Retinal pigment epithelial cell (primary cell): ENCODE data around the gene TMEM54.
A peak's percentile ranks its signal among the peaks of the same experiment; 100 is the strongest.

Source experiments
- DNase-seq: peaks from one replicate; pipeline ENCODE4 v3.0.0-alpha.2; 2010; ENCODE audit warnings: low read depth
- H3K4me3 ChIP-seq: 2 replicates; pipeline ENCODE4 v1.5.1; 2011; ENCODE audit warnings: mild to moderate bottlenecking, low read length, control low read depth, moderate library complexity
- TF ChIP-seq, protein P1 (sequence below): conservative IDR thresholded peaks from 2 replicates; pipeline ENCODE4 v1.5.1; 2011; ENCODE audit warnings: low read depth, low read length, control low read depth, inconsistent platforms

TMEM54 gene

DNA sequence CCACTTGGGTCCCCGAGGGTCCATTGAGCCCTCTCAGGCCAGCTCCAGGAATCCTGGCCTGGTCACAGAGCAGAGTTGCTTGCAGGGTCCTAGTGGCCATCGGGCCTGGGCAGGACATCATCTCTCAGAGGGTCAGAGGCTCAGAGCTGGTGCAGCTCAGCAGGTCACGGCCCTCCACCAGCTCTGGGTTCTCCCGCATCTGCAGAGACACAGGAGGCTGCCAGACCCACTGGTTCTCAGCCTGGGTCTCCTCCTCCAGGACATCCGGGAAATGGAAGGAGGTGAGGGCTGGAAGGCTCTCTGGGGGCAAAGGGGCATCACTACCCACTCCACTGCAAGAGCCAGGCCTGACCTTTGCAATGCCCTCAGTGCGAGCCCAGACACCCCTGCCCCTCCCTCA lies 6.5 kb downstream of the TMEM54 start:
- no peak for DNase-seq
- H3K4me3 ChIP-seq: no peak overlapping the region
- TF ChIP-seq, protein P1, sequence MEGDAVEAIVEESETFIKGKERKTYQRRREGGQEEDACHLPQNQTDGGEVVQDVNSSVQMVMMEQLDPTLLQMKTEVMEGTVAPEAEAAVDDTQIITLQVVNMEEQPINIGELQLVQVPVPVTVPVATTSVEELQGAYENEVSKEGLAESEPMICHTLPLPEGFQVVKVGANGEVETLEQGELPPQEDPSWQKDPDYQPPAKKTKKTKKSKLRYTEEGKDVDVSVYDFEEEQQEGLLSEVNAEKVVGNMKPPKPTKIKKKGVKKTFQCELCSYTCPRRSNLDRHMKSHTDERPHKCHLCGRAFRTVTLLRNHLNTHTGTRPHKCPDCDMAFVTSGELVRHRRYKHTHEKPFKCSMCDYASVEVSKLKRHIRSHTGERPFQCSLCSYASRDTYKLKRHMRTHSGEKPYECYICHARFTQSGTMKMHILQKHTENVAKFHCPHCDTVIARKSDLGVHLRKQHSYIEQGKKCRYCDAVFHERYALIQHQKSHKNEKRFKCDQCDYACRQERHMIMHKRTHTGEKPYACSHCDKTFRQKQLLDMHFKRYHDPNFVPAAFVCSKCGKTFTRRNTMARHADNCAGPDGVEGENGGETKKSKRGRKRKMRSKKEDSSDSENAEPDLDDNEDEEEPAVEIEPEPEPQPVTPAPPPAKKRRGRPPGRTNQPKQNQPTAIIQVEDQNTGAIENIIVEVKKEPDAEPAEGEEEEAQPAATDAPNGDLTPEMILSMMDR: no peak

DNA sequence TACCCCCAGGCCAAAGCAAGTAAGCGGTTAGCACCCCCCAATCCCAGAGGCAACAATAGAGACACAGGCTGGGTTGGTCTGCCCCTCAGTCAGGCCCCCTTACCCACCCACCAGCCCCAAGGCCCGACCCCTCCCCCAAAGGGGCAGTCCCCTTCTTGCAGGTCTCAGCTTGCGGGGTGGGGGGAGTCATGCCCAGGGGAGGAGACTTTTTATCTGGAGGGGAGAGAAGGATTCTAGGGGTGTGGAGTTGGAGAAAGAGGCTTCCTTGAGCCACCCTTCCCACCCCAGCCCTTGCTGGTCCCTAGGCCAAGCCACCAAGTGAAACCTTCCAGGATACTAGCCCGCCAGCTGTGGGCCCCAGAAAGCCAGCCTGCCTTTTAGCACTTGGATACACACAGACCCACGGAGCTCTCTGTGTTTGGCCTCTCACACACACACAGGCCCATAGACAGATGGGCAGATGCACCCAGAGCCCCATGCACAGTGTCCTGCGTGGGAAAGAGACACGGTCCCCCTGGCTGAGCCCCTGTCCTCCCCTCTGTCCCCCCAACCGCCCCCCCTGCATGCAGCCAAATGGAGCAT lies 7.1 kb downstream of the TMEM54 start:
- H3K4me3 ChIP-seq: no peak overlapping the region
- DNase-seq: no peak
- TF ChIP-seq, protein P1: no peak

DNA sequence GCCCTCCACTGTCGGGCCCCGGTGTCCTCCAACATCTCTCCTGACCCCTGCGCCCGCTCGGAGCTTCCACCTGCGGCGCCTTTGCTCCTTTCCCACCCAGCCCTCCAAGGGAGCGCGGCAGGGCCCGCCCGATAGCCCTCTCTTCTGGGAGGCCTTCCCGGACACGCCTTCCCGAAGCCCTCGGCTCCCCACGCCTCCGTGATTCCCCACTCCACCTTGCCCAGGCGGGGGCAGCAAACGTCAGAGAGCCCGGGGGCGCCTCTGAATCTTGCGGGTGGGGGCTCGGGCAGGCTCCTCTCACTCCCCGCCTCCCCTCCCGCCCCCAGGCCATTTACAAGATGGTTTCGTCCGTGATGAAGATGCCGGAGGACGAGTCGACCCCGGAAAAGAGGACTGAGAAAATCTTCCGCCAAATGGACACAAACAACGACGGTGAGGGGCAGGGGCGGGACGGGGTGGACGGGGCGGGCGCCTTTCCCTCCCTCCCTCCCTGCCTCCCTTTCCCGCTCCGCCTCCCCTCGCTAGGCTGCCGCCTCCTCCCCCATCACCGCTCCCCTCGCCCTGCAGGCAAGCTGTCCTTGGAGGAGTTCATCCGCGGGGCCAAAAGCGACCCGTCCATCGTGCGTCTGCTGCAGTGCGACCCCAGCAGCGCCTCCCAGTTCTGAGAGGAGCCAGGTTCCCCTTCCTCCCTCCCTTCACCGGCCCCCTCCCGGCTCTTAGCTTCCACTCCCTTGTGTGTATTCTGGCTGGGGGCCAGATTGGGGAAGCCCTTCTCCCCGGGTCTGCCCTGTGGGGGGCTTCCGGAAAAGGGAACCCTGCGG lies 7.8 kb downstream of the TMEM54 start:
- TF ChIP-seq, protein P1: no peak
- DNase-seq: no peak

DNA sequence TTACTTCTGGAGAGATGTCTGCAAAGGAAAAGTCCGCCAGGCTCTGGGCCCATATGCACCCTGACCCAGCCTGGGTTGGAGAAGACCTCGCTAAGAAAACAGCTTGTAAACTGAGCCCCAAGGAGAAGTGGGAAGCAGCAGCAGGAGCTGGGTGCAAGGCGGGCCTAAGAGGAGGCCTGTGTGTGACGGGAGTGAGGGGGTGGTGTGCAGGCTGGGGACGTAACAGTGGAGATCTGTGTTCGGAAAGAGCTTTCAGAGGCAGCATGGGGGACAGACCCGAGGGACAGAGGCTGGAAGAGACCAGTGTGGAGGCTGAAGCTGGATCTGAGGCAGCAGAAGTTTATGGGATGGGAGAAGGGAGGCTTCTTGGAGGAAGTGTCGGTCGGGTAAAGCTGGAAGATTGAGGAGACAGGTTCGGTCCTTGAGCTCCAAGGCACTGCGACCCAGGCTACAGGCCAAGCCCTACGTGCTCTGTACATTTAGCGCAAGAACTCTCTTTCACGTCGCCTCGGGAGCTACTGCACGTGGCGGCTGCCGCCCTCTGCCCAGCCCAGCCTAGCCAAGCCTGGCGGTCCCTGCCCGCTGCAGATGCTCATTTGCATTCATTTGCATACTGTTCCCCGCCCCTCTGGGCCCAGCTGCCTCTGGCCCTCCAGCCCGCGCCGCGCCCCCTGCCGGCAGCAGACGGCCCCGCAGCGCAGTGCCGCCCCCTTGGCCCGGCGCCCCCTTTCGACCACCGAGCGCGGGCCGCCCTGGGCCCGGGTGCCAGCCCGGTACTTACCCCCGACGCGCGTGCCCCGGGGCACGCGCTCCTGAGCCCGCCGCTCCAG lies 8.6 kb downstream of the TMEM54 start:
- TF ChIP-seq, protein P1: peak; percentile 44
- H3K4me3 ChIP-seq: peak overlapping the region; percentile 45
- DNase-seq: no peak

More for the DNA sequence above, 7.8 kb downstream of the TMEM54 start:
- H3K4me3 ChIP-seq: peak overlapping the region; percentile 45

DNA sequence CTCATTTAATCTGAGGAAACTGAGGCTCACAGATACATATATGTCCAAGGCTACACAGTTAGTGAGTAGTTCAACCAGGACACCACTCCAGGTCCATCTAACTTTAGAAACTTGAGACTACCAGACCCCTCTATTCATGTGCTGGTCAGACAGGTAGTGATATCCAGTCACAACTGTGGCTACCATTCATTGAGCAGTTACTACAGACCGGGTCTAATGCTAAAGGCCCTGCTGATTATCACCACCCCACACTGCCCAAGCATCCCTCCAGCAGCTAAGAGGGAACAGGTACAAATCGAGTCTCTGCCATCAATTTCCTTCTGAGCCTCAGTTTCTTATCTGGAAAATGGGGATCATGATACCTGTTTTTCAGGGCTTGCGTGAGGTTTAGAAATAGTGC lies 9.6 kb downstream of the TMEM54 start:
- no peak for DNase-seq
- H3K4me3 ChIP-seq: no peak overlapping the region
- TF ChIP-seq, protein P1: no peak

DNA sequence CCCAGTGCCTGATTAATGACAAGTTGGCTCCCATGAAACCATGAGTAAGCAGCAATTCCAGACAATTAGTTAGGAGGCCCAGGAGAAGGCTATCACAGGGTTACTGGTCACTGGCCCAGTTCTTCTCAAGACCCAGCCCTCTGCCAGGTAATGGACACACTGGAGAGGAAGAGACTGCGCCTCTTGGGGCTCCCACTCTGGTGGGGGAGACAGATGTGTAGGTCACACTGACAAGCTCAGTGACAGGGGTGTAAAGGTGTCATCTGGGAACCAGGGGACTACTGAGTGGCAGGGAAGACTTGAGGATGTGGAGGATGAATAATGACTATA lies 10.0 kb downstream of the TMEM54 start:
- no peak overlapping the region for H3K4me3 ChIP-seq
- TF ChIP-seq, protein P1: no peak
- DNase-seq: no peak
